Ishikawa (cell line): ENCODE data around the gene DST.

Source experiments
- CREB1 ChIP-seq: IDR thresholded peaks from 2 replicates; pipeline ENCODE4 v1.6.1; 2012; ENCODE audit warnings: low read depth
- EP300 ChIP-seq: IDR thresholded peaks from 2 replicates; pipeline ENCODE4 v1.6.1; 2012; ENCODE audit warnings: borderline replicate concordance
- FOXM1 ChIP-seq: IDR thresholded peaks from 2 replicates; pipeline ENCODE4 v1.6.1; 2012; ENCODE audit warnings: low read depth, borderline replicate concordance
- MAX ChIP-seq: IDR thresholded peaks from 2 replicates; pipeline ENCODE4 v1.6.1; 2012
- RAD21 ChIP-seq: IDR thresholded peaks from 2 replicates; pipeline ENCODE4 v1.6.1; 2012; ENCODE audit warnings: low read depth
- TF ChIP-seq, protein P1 (sequence below): IDR thresholded peaks from 2 replicates; pipeline ENCODE4 v1.6.1; 2012; ENCODE audit warnings: low read depth, mild to moderate bottlenecking

DNA sequence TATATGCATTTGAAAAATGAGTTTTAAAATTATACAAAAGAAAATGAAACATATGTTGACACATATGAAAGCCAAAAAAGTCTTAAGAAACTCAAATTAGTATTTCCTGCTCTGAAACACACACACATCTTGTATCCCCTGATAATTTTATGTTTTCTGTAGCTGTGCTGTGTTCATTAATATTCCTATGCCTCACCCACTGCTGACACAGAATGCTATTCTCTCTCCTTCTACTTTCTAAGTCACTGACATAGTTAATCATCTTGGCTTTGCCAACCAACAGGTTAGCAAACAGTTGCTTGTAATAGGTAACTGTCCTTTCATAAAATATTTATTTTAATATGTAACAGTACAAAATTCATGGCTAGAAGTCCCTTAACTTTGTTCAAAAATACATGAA is 140.7 kb downstream of the DST start:
- TF ChIP-seq EP300 (no peak), FOXM1 (no peak), MAX (no peak), RAD21 (no peak), CREB1 (no peak)
- TF ChIP-seq, protein P1, sequence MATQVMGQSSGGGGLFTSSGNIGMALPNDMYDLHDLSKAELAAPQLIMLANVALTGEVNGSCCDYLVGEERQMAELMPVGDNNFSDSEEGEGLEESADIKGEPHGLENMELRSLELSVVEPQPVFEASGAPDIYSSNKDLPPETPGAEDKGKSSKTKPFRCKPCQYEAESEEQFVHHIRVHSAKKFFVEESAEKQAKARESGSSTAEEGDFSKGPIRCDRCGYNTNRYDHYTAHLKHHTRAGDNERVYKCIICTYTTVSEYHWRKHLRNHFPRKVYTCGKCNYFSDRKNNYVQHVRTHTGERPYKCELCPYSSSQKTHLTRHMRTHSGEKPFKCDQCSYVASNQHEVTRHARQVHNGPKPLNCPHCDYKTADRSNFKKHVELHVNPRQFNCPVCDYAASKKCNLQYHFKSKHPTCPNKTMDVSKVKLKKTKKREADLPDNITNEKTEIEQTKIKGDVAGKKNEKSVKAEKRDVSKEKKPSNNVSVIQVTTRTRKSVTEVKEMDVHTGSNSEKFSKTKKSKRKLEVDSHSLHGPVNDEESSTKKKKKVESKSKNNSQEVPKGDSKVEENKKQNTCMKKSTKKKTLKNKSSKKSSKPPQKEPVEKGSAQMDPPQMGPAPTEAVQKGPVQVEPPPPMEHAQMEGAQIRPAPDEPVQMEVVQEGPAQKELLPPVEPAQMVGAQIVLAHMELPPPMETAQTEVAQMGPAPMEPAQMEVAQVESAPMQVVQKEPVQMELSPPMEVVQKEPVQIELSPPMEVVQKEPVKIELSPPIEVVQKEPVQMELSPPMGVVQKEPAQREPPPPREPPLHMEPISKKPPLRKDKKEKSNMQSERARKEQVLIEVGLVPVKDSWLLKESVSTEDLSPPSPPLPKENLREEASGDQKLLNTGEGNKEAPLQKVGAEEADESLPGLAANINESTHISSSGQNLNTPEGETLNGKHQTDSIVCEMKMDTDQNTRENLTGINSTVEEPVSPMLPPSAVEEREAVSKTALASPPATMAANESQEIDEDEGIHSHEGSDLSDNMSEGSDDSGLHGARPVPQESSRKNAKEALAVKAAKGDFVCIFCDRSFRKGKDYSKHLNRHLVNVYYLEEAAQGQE: no peak
